HK-2 (cell line): Measurements from ENCODE around the gene SLC10A7.

Experiments
- DNase-seq: peaks from one replicate; pipeline ENCODE4 v3.0.0-alpha.2; 2018; ENCODE audit not compliant: unreplicated experiment

SLC10A7 gene

DNA sequence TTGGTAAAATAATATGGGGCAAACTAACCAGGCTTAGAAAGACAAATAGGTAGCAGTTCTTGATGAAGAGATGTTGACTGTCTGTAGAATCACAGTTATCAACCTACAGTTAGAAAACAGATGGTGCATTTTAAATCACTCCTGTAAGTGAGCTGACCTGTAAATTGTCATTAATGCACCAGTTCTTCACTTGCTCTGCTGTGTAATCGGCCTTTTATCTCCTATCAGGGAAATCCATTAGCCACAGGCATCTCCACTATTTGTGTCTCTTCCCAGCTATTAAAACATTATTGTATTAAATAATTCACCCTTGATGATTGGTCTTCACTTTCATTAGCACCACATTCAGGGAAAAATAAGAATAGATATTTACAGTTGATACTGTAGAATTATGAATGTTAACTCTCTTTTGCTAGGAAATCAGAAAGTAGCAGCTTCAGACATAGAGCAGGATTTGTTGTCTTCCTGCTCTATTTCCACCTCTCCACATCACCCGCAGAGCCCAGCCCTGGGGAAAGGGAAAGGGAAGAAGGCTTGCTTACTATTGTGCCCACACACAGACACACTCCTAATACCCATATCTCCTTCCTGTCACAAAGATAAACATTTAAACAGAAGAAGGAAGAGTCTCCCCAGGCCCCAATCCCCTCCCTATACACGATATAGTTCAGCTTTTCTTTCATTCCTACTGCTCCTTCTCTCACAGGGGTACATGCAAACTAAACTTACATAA lies 210.3 kb downstream of the SLC10A7 start:
- DNase-seq, result no peak

DNA sequence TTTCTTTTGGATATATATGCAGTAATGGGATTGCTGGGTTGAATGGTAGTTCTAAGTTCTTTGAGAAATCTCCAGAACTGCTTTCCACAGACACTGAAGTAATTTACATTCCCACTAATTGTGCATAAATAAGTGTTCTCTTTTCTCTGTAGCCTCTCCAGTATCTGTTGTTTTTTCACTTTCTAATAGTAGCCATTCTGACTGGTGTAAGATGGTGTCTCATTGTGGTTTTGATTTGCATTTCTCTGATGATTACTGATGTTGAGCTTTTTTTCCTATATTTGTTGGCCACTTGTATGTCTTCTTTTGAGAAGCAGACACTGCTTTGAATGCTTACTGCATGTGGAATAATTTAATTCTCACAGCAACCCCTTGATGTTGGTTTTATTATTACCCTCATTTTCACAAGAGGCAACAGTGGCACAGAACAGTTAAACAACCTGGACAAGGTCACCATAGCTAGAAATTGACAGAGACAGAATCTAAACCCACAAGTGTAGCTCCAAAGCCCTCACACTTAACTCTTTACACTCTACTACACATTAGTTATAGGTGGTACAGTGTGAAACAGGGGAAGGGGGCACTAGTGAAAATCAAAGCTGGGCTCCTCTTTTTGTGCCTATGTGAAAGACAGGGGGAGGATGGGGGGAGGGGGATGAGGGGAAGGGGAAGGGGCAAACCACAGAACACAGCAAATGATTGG lies 211.3 kb downstream of the SLC10A7 start:
- DNase-seq, result no peak

DNA sequence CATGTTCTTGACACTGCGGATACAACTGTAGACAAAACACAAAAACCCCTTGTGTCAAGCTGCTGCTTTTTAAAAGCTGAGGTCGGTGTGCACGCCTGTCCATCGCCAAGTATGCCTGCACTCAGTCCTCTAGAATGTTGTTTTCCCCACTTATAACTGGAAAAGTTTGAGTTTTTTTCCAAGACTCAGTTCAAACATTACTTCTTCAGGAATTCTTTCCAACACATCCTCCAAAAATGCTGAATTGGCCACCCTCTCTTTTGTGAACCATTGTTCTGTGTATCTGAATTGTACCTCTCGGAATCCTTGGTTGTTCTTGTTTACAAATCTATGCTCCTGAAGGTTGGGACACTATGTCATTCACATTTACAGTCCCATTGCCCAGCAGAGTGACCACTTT lies 212.8 kb downstream of the SLC10A7 start:
- DNase-seq, result no peak

DNA sequence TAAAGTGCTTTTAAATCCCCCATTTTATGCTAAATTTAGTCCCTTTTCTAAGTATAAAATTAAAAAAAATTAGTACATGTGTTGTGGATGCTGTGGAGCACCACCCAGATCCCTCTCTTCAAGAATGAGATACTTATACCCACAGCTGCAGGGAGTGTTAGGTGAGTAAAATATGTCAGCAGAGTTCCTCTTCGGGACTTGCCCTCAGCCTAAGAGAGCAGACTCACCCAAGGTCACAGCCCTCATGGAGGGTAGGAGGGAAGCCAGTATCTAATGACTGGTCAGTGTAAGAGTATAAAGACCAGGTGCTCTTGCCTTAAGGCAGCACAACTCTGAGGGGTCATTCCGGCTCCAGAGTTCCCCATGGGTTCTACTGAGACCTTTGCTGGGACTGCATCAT lies 218.9 kb downstream of the SLC10A7 start:
- no peak for DNase-seq

DNA sequence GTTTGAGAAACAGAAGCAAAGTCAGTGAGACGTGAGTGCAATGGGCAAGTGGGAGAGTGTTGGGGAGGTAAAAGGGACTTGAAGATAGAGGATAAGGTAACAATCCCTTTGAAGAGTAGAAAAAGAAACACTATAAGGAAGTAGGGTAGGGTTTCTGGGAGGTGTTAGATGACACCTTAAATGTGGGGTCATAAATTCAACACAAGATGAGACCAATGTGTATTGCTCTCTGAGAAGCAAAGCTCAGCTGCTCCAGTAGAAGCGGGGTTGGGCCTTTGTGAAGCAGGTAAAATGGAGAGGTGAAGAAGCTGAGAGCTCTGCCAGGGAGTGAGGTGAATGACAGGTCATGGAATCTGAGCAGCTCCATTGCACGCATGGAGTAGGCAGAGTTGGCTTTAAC lies 222.1 kb downstream of the SLC10A7 start:
- no peak for DNase-seq

DNA sequence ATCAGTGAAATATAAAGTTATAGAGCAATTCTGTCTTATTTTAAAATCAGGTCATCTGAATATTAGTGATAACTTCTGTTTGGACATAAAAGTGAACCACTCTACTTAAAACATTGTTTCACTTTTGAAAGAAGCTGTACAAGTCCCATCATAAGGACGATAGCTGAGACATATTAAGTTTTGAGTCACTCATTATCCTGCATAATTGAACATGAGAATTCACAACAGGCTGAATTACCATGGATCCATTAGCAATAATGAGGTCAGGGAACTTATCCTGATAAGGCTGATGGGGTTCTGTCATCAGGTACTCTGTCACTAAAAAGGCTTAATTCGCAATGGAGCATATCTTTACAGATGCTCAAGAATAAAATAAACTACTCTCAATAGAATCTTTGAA lies 227.0 kb downstream of the SLC10A7 start:
- DNase-seq, result no peak

DNA sequence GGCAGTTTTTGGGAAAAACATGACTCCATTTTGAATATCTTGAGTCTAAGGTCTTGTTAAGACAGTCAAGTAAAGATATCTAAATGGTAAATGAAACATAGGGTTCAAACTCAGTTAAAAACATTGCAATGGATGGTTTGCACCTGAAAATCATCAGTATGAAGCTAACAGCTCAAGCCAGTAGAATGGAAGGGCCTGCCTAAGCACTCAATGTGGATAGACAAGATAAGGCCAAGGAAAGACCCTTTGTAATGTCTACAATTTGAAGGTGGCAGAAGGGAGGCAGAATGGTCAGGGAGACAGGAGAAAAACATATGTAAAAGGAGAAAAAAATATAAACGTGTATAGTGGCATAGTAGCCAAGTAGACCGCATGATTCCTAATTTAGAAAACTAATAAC lies 229.2 kb downstream of the SLC10A7 start:
- DNase-seq, result no peak

DNA sequence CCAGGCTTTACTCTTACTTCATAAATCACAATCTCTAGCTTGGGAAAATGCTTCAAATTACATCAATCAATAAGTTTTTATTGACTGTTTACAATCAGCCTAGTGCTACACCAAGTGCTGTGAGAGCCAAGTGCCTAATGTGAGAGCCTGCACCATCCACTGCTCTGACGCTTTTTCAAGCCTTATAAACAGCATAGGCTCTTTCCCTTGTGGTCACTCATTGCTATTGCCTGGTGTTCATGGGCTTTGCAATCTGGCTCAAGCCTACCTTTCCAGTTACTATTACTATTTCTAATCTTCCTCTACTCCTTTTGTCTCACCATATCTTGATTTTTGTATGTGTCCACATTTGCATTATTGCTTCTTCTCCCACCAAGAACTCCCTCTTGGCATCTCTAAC lies 230.4 kb downstream of the SLC10A7 start:
- DNase-seq, result no peak

DNA sequence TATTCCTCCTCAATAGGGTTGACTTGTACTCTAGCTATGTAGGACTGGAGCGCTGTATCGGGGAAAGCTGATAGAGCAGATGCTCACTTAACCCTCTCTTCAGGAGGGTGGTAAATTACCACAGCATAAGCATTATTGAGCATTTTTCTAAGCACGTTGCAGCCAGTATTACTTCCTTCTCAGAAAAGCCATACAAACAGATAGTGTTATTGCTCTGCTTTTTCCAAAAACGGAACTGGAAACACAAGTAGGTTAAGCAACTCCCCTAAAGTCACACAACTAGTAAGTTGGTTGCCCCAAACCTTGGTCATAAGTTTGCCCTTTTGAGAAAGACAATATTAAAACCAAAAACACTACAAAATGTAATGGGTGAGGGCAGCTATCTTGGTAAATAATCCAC lies 233.5 kb downstream of the SLC10A7 start:
- DNase-seq, result no peak

DNA sequence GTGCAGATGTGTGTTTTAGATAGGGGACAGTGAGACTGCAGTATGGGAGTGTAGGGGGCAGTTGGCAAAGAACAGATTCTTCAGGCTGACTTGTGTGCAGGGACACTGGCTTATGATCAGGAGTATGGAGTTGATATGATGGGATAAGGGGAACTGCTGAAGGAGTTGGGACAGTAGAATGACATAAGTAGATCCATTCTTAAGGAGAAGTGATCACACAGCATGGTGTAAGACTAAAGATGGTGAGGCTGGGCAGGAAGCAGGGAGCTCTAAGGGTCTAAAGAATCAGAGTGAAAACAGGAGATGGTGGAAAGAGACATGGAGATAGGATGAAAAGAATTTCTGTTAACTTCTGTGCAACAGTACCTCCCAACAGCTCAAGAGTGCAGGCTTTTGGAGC lies 236.7 kb downstream of the SLC10A7 start:
- no peak for DNase-seq

DNA sequence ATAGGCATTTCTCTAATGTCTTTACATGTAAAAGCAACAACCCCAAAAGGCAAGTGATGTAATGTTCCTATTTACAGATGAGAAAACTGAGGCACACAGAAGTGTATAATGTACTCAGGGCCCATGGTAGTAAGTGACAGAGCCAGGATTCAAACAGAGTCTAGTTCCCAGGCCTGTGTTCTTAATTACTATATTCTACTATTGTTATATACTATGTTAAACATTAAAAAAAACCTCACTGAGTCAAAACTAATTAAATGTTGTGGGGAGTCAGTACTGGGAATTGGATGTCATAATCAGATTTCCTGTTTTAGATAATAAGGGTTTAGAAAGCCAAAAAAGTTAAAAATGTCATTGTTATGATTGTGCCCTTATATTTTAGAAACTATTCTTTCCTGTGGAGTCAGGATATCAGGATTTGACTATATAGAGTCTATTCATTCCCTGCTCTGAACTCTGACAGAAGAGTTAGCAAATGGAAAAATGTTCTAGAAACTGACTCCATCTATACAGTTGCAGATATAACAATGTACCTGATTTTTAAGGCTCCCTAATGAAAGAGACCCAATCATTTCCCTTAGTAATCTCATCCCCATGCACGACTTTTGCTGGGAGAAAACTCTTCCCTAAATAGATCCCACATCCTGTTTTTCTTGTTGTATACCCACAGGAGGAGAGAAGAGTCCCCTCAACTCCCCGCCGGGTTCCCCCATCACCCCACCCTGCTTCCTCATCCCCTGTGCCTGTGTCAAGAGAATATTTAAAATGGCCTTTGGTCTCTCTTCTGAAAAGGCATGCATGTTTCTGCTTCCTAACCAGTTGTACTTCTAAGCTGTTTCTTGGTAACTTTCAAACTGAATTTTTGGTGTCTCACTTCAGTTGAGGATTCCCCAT lies 237.7 kb downstream of the SLC10A7 start:
- DNase-seq, result no peak

DNA sequence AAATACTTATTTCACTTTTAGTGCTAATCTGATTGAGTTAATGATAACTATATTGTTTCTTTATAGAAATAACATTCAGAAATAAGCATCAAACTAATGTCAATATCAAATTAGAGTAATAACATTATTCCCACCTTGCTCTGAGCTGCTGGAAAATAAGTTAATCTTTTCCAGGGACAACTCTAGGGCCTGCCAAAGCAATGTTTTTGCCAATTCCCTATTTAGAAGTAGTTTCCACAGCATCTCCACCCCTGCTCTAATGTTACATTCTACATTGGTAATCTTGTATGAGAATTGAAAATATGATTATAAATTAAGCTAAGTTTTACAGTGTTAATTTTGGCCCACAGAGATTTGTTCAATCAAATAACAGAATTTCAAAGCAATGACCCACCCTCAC lies 239.1 kb downstream of the SLC10A7 start:
- DNase-seq, result no peak

DNA sequence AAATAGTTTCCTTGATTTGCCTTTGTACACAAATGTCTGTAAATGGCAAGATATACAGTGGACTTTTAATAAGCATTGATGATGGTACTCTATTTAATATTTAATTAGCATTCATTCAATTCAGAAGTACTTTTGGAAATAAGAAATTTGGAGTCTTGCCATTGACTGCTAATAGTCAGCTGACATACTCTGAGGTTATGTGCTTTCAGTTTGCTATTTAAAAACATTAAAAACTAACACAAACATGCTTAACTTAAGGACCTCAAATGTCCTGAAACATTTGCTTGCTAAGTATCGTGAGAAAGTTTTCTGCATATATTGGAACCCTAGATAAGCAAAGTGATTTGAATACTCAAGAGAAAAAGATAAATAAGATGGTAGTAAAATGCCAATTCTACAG lies 242.8 kb downstream of the SLC10A7 start:
- no peak for DNase-seq

DNA sequence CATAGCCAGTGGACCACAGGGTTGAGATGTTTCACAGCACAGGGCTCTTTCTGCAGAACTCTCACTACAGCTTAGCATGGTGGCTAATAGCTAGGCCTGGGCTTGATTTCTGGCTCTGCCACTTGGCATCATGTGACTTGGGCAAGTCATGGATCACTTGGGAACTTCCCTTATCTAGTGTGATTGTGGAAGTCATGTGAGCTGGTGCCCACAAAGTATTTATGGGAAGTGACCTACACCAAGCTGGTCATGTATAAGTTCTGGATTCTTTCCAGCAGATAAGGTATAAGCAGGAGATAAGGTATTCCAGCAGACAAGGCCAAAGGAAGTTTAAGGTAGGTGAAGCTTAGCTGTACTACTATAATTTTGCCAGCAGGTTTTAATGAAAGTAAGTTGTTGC lies 246.4 kb downstream of the SLC10A7 start:
- no peak for DNase-seq

DNA sequence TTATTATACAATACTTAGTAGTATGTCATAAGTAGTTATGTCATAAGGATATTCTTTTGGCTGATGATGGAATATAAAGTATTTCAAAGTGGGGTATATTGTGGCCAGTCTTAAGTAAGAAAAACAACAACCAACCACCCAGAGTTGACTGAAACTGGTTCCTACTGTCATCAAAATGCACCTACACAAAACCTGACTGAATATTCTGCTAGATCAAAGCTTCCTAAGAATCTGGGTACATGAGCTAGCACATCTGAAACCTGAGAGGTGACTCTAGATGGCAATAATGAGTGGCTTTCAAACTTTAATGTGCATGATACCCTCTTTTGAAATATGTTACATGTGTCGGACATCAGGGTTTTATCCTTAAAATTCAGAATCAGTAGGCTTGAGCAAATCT lies 247.0 kb downstream of the SLC10A7 start:
- no peak for DNase-seq

DNA sequence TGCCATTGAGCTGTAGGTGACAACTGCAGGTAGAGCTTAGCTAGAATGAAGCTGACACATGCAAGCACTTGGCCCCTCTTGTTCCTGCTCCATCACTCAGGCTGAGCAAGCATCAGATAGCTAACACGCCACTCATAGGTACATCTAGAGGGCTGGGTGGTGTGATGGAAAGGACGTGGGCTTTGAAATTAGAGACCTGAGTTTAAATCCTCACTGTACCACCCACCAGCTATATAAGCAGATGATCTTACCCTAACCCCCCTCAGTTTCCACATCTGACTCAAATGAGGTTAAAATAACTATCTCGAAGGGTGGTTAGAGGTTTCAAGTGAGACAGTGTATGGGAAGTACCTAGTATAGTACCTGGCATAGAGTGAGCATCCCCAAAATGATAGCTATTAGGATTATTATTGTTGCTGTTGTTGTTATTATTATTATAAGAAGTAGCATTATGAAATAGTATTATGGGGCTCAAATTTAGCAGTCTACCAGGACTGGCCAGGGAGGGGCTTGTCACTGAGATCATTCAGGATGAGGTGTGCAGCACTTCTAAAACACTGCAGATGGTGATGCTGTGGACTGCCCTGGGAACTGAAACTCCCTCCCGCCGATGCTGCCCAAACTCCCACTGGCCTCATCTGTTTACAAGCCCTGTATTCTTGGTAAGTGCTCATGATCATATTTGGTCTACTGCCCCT lies 248.4 kb downstream of the SLC10A7 start:
- DNase-seq, result no peak

DNA sequence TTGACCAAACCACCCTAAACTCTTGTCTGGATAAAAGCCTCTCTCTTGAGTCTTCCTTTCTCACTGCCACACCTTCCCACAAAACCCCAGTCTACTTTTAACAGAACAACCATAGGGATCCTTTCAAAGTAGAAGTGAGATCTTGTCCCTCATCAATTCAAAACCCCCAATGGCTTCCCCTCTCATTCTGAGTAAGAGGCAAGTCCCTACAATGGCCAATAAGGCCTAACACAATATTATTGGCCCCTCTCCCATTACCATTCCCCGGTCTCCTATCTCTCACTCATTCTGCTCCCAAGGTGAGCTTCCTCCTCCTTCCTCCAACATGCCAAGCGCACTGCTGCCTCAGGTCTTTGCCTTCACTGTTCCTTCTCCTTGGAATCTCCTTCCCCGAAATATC lies 250.3 kb downstream of the SLC10A7 start:
- DNase-seq, result no peak

DNA sequence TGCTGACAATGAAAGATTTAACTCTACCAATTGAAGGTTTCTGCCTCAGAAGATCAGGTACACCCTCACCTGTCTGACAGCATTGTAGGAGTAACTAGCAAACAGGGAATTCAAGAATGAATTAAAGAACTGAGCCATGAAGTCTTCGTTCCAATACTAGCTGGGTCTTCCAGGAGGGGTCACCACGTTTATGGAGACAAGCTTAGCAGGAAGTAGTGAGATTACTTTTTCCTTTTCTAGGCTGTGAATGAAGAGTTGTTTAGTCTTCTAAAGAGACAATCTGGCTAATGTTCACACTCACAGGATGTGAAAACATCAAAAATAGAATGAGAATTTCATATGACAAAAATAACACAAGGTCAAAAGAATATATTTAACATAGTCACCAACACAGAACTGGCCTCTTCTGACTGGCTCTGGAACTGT lies 252.5 kb downstream of the SLC10A7 start:
- DNase-seq, result no peak

DNA sequence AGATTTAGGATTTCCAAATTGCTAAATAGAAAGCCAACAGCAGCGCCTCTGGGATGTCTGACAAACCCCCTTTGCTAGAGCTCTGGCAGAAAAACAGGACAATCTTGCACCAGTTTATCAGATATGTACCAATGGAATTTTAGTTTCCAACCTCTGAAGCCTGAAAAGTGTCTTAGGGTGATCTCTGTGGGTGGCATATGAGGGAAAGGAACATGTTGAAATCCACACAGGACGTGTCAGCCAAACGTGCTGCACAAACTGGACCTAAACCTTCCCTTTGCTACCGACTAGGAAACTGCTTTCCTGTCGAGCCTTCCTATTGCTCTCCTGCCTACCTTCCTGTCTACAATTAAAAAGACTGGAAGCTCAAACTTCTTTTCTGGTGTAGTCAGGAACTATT lies 253.9 kb downstream of the SLC10A7 start:
- DNase-seq, result no peak

DNA sequence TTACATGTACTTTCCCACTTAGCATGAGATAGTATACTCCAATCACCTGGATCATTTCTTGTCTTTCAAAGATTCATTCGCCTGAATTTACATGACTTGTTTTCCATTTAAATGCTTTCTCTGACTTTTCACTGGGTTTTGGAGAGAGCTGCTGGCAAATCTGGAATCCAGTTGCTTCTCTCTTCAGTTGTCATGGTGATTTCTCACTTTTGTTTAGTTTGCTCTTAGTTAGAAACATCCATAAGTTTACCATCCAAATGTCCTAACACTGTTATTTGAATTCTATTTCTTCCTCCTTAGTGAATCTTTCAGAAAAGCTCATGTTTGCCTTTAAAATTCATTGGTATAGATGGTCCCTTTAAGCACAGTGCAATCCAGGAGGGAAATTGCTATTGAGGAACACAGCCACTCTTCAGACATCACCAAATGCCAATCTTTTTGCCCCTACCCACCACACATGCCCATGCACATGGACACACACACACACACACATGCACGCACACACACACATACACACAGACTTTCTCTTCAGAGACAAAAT lies 255.7 kb downstream of the SLC10A7 start:
- DNase-seq, result no peak

DNA sequence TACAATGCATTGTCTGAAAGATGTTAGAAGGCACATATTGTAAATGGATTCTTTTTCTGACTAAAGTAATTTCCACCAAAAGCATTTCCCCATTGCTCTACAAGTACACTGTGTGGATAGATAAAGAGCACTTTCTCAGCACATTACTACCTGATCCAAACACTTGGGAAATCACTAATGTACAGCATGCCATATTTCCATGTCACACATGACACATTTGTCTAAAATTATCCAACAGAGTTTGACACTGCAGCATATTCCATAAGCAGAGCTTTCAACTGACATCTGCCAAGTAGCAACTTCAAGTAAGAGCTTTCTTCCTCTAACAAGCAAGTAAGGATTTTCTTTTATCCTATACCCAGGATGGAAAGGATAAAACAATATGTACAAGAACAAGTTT lies 257.9 kb downstream of the SLC10A7 start:
- DNase-seq, result no peak

DNA sequence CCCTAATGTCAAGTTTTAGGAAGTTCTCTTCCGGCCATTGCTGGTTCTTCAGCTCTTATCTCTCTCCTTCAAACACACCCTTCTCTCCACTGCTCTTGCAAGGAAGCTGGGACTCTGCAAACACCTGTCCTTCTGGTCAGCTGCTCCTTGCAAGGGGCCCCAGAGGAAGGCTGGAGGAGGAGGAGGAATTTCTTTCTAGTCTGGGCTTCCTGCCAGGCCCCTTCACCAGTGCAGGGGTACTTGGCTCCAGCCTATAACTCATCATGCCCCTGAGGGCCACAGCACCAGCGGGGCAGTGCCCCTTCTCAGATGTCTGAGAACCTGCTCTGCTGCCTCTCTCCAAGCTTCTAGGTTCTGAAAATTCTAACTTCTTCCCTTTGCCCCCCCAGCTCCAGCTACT lies 260.7 kb downstream of the SLC10A7 start:
- no peak for DNase-seq
